ENCODE results near the gene TMUB1.

Gene TMUB1

DNA sequence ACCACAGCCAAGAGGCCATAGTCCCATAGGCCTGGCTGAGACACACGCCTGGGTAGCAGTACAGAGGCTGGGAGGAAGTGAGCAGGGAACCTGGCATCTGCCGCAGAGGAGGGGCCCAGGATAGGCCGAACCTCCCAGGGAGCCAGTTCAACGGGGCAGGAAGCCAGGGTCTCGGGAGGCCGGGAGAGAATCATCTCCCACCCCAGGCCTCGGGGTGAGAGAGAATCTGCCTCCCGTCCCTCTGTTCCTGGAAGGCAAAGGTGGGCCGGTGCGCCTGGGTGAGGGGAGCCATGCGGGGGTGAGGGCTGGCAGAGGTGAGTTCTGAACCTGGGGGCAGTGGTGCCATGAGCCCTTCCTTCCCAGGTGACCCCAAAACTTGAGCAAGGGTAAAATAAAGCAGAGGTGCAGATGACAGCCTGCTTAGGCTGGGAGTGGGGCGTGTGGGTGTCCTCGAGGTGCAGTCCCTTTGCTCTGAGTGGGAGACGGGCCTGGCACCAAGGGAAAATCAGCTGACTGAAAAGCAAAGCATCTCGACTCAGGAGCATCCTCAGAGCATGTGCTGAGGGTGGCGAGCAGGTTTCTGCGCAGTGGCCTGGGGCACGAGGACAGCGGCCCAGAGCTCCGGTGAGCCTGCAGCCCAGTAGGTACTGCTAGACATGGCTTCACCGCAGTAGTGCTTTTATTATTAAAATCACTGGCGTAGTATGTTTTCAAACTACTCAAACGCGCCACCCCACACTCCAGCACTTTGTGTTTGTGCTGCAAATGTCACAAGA lies 18.5 kb upstream of the TMUB1 start:
- DNase-seq, result no peak

DNA sequence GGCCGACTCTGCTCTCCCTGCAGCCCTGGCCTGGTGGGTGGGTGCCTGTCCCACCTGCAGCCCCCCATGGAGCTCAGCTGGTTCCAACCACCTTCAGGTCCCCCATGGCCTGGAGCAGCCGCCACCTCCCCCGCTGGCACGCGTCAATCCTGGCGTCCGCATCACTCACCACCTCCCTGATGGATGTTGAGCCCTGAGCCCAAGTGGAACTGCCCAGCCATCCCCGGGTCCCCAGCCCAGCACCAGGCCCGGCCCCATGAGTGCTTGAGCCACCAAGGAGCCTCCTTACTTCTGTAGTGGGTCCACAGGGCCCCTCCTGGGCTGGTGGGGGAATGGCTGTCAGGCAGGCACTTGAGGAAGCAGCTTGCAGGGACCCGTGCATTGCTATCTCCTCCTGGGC lies 17.6 kb upstream of the TMUB1 start:
- DNase-seq, result no peak

- DNase-seq, result no peak
These were observed 16.4 kb upstream of the TMUB1 start for GRCh38 chr7:151099486-151100211.

DNA sequence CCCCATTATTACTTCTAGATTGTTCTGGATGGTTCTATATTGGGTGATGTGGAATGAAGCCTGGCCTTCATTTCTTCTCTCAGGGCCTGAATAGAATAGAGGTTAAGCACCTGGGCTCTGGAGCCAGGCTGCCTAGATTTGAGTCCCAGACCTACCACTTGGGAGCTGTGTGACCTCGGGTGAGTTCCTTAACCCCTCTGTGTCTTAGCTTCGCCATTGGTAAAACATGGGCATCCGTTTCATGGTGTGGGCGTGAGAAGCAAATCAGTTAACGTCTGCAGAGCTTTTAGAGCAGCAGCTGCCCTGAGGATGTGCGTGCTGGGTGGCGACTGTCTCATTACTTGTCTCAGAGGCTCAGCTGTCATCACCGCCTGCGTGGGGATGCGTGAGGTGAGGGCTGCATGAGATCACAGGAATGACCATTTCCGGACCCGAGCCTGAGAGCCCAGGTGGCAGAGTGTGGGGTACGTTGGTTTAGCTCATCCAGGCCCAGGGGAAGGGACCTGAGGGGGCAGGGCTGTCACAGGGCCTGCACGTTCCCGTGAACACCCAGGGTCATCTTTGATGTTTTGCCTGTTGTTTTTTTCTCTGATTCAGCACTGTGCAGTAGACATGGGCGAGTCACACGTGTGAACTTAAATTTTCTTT lies 12.7 kb upstream of the TMUB1 start:
- DNase-seq, result no peak

- no peak for DNase-seq
These were observed 12.0 kb upstream of the TMUB1 start for GRCh38 chr7:151095123-151095797.

GRCh38 chr7:151094675-151095074 lies 11.4 kb upstream of the TMUB1 start:
- no peak for DNase-seq

- no peak for DNase-seq
These were observed 10.5 kb upstream of the TMUB1 start for GRCh38 chr7:151093748-151094147.

- no peak for DNase-seq
These were observed 8.7 kb upstream of the TMUB1 start for GRCh38 chr7:151091988-151092387.

DNA sequence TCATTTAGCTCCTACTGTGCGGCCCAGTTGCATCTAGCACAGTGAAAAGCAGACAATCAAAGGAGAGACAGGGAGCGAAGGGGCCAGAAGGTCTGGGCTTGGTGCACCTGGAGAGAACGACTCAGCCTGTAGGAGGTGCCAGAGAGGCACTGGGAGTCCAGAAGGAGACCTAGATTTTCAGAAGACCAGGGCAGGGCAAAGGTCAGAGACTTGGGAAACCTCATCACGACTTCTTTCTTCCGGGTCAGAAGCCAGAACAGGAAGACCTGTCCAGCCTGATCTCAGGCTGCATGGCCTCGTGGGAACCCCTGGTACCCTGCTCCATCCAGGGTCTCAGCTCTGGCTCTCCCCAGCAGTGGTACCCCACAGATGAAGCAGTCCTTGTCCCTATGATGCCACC lies 8.1 kb upstream of the TMUB1 start:
- no peak for DNase-seq

DNA sequence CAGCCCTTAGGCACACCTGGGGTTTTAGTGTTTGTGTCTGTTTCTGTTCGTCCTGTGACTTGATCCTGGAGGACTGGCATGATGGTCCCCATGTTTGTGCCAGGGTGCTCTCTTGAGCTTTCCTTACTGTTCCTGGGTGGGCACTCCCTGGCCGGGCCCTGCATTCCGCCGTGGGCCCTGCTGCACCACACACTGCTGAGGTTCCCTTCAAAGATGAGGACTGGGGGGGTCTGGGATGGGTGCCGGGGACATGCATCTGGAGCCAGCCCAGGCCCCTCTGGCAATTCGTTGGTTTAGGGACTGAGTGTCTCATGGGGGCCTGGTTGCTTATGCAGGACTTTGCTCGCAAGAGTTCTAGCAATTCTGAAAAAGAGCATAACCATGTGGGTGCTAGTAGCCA lies 7.7 kb upstream of the TMUB1 start:
- DNase-seq, result no peak

DNA sequence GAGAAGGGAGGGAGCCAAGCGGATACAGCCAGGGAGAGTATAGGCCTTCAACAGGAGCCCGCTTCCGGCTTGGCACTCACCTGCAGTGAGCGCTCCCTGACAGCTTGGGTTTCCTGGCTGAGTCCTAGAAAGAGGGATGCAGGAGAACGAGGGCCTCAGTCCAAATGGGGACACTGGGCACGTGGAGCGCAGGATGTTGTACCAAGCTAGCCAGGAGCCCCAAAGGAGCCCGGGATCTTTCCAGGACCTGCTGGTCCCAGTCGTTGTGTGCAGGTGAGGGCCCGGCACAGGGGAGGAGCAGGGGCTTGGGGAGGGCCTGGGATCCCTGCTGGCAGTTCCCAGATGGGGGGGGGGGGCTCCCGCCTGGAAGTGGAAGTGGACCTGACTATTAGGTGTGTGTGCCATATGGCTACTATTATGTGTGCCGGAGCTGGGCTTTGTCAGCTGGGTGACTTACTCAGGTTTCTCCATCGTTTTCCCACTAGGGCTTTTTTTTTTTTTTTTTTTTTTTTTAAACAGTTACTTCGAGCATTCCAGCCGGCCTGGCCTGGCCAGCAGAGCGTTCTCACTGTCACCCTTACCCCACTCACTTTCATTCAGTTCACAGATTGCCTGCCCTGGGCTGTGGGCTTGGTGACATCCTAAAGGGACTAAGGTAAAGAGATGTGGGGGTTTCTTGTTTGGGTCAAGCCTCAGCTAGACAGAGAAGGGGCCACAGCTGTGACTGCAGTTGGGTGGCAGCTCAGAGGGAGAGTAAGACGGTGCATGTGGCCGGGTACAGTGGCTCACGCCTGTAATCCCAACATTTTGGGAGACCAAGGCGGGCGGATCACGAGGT lies 6.8 kb upstream of the TMUB1 start:
- no peak for DNase-seq

- no peak for DNase-seq
These were observed 5.8 kb upstream of the TMUB1 start for GRCh38 chr7:151088856-151089699.

DNA sequence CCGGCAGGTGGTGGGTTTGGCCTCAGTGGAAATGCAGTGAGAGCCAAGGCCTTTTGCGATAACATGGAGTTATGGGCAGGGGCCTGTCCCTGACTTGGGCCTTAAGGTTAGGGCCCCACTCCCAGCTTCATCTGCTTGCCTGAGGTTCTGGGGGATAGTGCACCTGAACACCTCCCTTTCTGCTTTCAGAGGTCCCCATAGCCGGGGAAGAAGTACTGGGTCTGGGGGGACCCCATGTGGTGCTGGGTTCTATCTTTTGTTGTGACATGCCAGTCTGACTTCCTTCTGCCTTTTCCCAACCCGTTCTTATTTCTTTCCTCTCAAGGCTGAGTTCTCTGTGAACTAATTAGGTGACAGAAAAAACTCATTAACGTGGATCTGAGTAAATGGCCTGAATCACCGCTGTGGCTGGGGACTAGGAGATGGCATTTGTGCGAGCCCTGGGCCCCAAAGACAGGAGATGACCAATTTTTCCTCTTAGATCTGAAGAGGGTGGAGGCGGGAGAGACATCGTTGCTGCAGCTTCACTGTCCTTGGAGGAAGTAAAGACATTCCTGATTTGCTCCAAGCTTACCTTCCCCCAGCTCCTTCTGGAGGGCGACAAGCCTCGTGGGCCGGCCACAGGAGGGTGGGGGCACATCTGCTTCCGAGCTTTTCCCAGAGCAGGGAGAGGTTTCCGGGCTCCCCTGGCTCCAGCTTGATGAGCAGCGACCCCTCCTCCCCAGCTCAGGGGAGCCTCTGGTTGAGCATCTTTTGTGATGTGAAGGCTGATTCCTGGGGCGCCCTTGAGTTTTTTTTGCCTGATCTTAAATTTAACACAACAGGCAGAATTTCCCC lies 4.9 kb upstream of the TMUB1 start:
- no peak for DNase-seq

DNA sequence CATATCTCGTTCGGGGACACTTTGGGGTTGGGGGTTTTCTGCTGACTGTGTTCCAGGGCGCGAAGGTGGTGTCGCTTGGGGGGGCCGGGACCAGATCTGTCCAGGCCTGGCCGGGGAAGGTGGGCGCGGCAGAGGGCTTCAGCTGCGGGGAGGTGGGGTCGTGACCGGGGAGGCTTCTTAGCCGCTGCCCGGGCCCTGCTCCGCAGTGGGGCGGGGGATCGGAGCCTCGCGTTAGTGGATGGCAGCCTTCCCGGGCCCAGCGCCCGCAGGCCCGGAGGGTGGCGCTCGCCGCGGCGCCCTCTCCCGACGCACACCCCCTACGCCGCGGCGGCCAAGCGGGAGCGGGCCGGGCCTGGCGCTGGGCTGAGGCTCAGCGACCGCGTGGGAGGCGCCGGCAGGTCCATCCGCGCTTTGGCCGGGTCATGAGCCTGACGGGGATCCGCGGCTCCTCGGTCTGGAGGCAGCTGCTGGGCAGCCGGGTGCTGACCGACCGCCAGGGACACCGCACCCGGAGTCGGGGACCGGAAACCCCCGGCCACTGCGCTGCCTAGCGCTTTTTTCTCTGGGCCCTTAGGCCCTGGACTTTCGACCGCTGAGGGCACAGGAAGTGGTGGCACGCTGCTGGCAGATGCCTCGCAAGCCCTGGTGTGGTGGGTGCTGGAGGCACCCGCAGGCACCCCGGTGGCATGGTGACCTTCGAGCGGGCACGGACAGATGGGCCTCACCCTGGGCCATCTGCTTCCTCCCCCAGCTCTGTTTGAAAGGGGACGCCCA lies 4.1 kb upstream of the TMUB1 start:
- no peak for DNase-seq

GRCh38 chr7:151086802-151087244 lies 3.5 kb upstream of the TMUB1 start:
- peak in 1 of 2 experiments; percentile 21 for DNase-seq

DNA sequence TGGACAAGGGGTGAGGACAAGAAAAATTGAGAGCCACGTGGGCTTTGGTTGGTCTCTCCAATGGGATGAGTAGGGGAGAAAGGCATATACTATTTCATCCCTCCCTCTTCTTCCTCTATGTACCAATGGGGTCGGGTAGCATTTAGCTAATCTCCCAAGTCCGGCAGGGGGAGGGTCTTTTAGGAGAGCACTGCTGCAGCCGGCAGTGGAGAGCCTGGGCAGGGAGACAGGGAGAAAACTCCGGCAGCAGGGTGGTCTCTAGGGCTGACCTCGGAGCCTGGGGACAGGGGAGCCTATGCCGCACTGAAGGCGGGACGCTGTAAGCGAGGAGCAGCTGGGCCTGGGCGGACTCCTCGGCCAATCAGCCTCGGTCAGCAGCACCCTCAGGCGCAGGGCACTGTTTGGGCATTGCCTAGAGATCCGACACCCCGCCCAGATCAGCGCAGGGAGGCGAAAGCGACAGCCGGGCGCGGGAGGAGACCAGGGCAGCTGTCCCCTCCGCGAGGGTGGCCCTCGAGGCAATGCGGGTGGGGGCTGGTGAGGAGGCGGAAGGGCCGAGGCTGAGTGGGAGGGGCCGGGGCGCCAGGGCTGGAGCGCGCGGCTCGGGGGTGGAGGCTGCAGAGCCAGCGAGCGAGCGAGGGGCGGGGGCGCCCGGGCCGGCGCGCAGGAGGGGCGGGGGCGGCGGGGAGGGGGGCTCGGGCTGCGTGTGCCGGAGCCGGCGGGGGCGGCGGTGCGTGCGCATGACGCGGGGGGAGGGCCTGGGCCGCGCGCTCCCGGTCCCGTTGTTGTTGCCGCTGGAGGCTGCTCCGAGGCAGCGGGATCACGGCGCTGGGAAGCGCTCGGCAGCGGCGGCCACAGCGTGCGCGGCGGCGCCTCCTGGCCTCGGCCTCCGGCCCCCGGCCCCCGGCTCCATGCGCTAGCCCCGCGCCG lies 2.7 kb upstream of the TMUB1 start, which contains the start of gene AGAP3:
Gene AGAP3 (plus strand): TSS at position 785 of the 930 bp plus-strand sequence. CDS start 267 bp downstream, outside the sequence.
- peak; percentile 44 to 81 for DNase-seq

DNA sequence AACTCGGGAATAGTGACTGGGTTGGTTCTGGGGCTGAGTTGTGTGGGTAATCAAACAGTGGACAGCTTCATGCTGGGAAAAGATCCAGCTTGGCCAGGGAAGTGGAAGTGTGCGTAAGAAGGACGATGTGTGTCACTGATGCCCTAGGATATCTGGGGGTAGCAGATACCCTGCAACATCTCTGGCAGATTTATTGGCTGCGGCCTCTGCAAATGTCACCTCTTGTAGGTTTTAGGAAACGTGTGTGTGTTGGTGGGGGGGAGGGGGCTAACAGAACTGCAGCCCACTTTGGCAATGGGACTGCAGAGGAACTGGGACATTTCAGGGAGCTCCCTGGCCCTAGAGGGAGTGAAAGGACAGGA lies 2.0 kb upstream of the TMUB1 start:
- DNase-seq, result no peak

- DNase-seq, result no peak
These were observed 499 bp upstream of the TMUB1 start for GRCh38 chr7:151083824-151084160.
